ENCODE data around the gene NPHP1.

GRCh38 chr2:110100480-110100879, 104.3 kb downstream of the NPHP1 start:
- TF ChIP-seq TEAD4 (IDR thresholded peaks at IDR 0.05) (no peak), FOXM1 (IDR thresholded peaks at IDR 0.05; ENCODE audit: borderline replicate concordance, low read depth) (no peak), CEBPB (IDR thresholded peaks at IDR 0.05) (no peak), REST (IDR thresholded peaks at IDR 0.05; ENCODE audit: low read depth) (no peak), YY1 (IDR thresholded peaks at IDR 0.05; ENCODE audit: low read depth) (no peak), TCF12 (IDR thresholded peaks at IDR 0.05; ENCODE audit: low read depth) (no peak), RAD21 (IDR thresholded peaks at IDR 0.05; ENCODE audit: low read depth) (no peak), EP300 (IDR thresholded peaks at IDR 0.05; ENCODE audit: borderline replicate concordance) (no peak), TAF1 (IDR thresholded peaks at IDR 0.05; ENCODE audit: low read depth) (no peak), MAX (IDR thresholded peaks at IDR 0.05) (no peak), EGR1 (IDR thresholded peaks at IDR 0.05) (no peak), NFIC (IDR thresholded peaks at IDR 0.05) (no peak), CREB1 (IDR thresholded peaks at IDR 0.05; ENCODE audit: low read depth) (no peak)
